Heart left ventricle (tissue), 16 donors: ENCODE data around the gene TALDO1. TPM values are rescaled to one million over a fixed set of nuclear protein-coding genes. Genes with fewer than 3 reads are reported as not detected.

Experiments used
- ATAC-seq, 4 donors: fragments of 200-7000 bp; cut with Tn5 transposase; one replicate each; pipeline ENCODE4 v1.9.1; 2020 to 2022; ENCODE audit warnings: moderate library complexity in 4 of 4, mild to moderate bottlenecking in 3 of 4, moderate number of reproducible peaks in 1 of 4
- DNase-seq, 5 donors: peaks; one replicate each; pipeline ENCODE4 v3.0.0-alpha.2; 2020
- H3K27ac ChIP-seq, 12 donors: fragments of 200-600 bp; sonication (generic) in 4 of 12; one replicate each; pipeline versions ENCODE4 v1.5.0 to v1.8.0; 2016 to 2022; ENCODE audit warnings: mild to moderate bottlenecking in 2 of 12
- H3K27me3 ChIP-seq, 9 donors: fragments of 200-600 bp; sonication (generic) in 2 of 9; one replicate each; pipeline versions ENCODE4 v1.5.1 to v1.8.0; 2016 to 2022; ENCODE audit warnings: mild to moderate bottlenecking in 3 of 9
- H3K36me3 ChIP-seq, 9 donors: fragments of 200-600 bp; sonication (generic) in 2 of 9; one replicate each; pipeline versions ENCODE4 v1.5.0 to v1.8.0; 2018 to 2022; ENCODE audit warnings: mild to moderate bottlenecking in 2 of 9
- H3K4me1 ChIP-seq, 12 donors: fragments of 200-600 bp; sonication (generic) in 4 of 12; one replicate each; pipeline versions ENCODE4 v1.5.0 to v1.8.0; 2016 to 2022; ENCODE audit warnings: mild to moderate bottlenecking in 3 of 12
- H3K4me3 ChIP-seq, 12 donors: fragments of 200-600 bp; sonication (generic) in 4 of 12; one replicate each; pipeline versions ENCODE4 v1.5.0 to v1.8.0; 2017 to 2022; ENCODE audit warnings: mild to moderate bottlenecking in 9 of 12, moderate library complexity in 4 of 12
- H3K9me3 ChIP-seq, 12 donors: fragments of 200-600 bp; sonication (generic) in 4 of 12; one replicate each; pipeline versions ENCODE4 v1.5.0 to v1.8.0; 2016 to 2022; ENCODE audit warnings: mild to moderate bottlenecking in 1 of 12
- POLR2A ChIP-seq, 2 donors: fragments of 450-650 bp; IDR thresholded peaks; one replicate each; pipeline ENCODE4 v1.6.1; 2017; ENCODE audit warnings: antibody characterized with exemption in 2 of 2, mild to moderate bottlenecking in 2 of 2, moderate library complexity in 2 of 2
- WGBS, 4 donors: extraction: QIAGEN DNeasy Blood & Tissue Kit in 2 of 4; methylation state at CpG; one replicate each; pipeline versions ENCODE4 v1.1.5 to v1.1.7; 2013 to 2018; 5-methylcytosine and 5-hydroxymethylcytosine counted together
- intact Hi-C, 10 donors: fragments of 100-400 bp; cut with DNase I; formaldehyde crosslinking; loops; one replicate each; pipeline versions ENCODE4 v1.11.1 to v1.14.2; 2022
- polyA plus RNA-seq, 2 donors: library from polyadenylated mRNA; stranded (reverse); fragments of 200-250 nt; gene quantifications; one replicate each; pipeline ENCODE4 v1.2.3, GENCODE V29; 2013
- total RNA-seq, 9 donors: library from RNA; depleted of rRNA in 2 of 9; stranded (reverse); fragments of >200 nt in 2 of 9; fragmentation: NEBNext Ultra II Directional in 3 of 9; extraction: Animal tissue kit (Norgen Biotek cat#: 25700) in 3 of 9; gene quantifications; one replicate each; pipeline versions ENCODE4 v1.1.0 to v1.2.4, GENCODE V29; 2016 to 2023
- TF ChIP-seq, protein P1 (sequence below), 12 donors: fragments of 200-600 bp; sonication (generic) in 4 of 12; IDR thresholded peaks; one replicate each; pipeline versions ENCODE4 v1.5.0 to v1.8.0; 2018 to 2022; ENCODE audit warnings: antibody characterized with exemption in 12 of 12, mild to moderate bottlenecking in 5 of 12
- donor health status: ischemic (EF 13 %, LVEDD 7.1; RV severe dilation, severe dysfunction).
- donor health status: healthy with polysubstance abuse.
- donor health status: DM: no; HTN: yes; CAD: no.
- donor health status: DM: no; HTN: no; CAD: no.
- donor health status: ischemic (EF 25% LVEDD 6.9; RV normal size, moderate dysfunction).
- donor health status: ischemic (EF 25% LVEDD 5.7; RV mildly dilated, moderate dysfunction).
- donor health status: healthy.
- donor health status: DM: yes; HTN: yes; CAD: no.
- donor health status: ischemic (EF 35%, LVEDD 5.7; RV mildly dilated, moderate dysfunction).
- donor health status: nonischemic (EF 11% LVEDD 7.7; RV severe dilation, severe dysfunction).
- donor health status: DM: yes; HTN: yes; CAD: no.
- donor health status: PGD.
- donor health status: ischemic (EF 29% LVEDD 5.4; RV normal size, mild dysfunction).
- donor health status: nonischemic (EF 23%, LVEDD 6.1; RV moderate dilation, normal function).

The TALDO1 gene
- total and polyA plus RNA-seq, 11 donors: 66.9 to 145 (median 105) TPM

DNA sequence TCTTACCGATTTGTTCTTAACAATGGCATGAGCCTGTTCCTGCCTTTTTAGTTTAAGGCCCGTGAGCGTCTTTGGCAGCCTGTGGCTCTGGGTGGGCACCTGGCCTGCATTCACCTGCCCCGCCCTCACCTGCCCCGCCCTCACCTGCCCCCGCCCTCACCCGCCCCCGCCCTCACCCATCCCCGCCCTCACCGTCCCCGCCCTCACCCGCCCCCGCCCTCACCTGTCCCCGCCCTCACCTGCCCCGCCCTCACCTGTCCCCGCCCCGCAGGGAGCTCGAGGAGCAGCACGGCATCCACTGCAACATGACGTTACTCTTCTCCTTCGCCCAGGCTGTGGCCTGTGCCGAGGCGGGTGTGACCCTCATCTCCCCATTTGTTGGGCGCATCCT is 15.8 kb downstream of the TALDO1 start:
- no peaks in the 10 kb centered on the region for H3K9me3 ChIP-seq
- H3K27me3 ChIP-seq: no peaks in the 10 kb centered on the region
- H3K36me3 ChIP-seq: peaks cover 0 to 90% (median 84%) of the 10 kb centered on the region in 9 donors
- no peak for DNase-seq
- no peak overlapping the region for H3K4me3 ChIP-seq
- intact Hi-C loops: no loop called here
- H3K4me1 ChIP-seq: no peaks in the 10 kb centered on the region
- 78 to 87% (median 79%) methylated on average over 22 to 24 of the region's 24 CpGs for WGBS, 4 donors
- TF ChIP-seq POLR2A (IDR thresholded peaks at IDR 0.05): no peak
- TF ChIP-seq, protein P1, sequence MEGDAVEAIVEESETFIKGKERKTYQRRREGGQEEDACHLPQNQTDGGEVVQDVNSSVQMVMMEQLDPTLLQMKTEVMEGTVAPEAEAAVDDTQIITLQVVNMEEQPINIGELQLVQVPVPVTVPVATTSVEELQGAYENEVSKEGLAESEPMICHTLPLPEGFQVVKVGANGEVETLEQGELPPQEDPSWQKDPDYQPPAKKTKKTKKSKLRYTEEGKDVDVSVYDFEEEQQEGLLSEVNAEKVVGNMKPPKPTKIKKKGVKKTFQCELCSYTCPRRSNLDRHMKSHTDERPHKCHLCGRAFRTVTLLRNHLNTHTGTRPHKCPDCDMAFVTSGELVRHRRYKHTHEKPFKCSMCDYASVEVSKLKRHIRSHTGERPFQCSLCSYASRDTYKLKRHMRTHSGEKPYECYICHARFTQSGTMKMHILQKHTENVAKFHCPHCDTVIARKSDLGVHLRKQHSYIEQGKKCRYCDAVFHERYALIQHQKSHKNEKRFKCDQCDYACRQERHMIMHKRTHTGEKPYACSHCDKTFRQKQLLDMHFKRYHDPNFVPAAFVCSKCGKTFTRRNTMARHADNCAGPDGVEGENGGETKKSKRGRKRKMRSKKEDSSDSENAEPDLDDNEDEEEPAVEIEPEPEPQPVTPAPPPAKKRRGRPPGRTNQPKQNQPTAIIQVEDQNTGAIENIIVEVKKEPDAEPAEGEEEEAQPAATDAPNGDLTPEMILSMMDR (IDR thresholded peaks at IDR 0.05): no peak
- ATAC-seq: no peak
- H3K27ac ChIP-seq: no peak overlapping the region

DNA sequence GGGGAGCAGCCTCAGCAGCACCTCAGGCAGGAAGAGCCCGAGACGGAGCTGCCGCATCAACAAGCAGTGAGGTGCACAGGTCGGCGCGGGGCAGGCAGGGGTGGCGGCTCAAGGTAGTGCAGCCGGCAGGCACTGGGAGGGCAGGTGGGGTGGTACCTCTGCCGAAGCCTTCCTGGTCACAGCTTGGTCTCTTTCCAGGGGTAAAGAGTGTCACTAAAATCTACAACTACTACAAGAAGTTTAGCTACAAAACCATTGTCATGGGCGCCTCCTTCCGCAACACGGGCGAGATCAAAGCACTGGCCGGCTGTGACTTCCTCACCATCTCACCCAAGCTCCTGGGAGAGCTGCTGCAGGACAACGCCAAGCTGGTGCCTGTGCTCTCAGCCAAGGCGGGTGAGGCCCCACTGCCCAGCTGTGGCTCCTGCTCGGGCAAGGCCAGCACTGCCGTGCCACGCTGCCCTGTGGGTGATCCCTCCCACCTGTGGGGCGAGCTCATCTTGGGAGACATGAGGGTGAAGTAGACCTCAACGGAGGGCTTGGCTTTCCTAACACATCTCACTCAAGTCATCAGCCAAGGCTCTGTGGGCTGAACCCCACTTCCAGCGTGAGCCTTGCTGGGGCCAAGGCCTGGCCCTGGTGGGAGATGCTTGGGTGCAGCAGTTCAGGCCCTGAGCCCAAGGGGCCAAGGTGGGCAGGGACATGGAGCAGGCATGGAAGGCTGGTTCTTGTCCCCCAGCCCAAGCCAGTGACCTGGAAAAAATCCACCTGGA is 16.5 kb downstream of the TALDO1 start:
- peak in 2 of 4 donors; percentile 2 to 3 for ATAC-seq
- DNase-seq: peak in 1 of 5 donors; percentile 17
- no peaks in the 10 kb centered on the region for H3K9me3 ChIP-seq
- TF ChIP-seq POLR2A (IDR thresholded peaks at IDR 0.05): no peak
- TF ChIP-seq, protein P1 (IDR thresholded peaks at IDR 0.05): no peak
- peaks cover 0 to 93% (median 80%) of the 10 kb centered on the region in 9 donors for H3K36me3 ChIP-seq
- H3K27ac ChIP-seq: no peak overlapping the region
- WGBS, 4 donors: 88 to 91% (median 90%) methylated on average over 12 to 22 of the region's 22 CpGs
- intact Hi-C loops: no loop called here
- no peaks in the 10 kb centered on the region for H3K4me1 ChIP-seq
- no peaks in the 10 kb centered on the region for H3K27me3 ChIP-seq
- H3K4me3 ChIP-seq: no peak overlapping the region

DNA sequence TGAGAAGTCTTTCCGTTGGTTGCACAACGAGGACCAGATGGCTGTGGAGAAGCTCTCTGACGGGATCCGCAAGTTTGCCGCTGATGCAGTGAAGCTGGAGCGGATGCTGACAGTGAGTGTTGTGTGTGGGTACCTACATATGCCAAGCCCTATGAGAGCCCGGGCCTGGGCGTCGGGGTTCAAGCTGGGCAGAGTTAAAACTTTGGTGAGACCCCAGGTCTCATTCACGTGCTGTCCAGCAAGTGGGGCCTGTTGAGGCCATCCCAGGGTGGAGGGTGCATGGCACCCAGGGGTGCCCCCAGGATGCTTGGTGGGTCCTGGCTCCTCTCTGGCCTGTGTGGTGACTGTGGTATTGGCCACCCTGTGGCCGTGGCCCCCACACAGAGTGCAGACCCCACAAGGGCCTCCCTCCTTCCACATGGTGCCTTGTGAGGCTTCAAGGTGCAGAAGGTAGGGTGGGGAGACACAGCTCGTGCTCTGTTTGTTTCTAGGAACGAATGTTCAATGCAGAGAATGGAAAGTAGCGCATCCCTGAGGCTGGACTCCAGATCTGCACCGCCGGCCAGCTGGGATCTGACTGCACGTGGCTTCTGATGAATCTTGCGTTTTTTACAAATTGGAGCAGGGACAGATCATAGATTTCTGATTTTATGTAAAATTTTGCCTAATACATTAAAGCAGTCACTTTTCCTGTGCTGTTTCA is 17.2 kb downstream of the TALDO1 start:
- H3K4me3 ChIP-seq: no peak overlapping the region
- no peak overlapping the region for H3K27ac ChIP-seq
- no peaks in the 10 kb centered on the region for H3K27me3 ChIP-seq
- ATAC-seq (peak in 3 of 4 donors; percentile 5 to 27 (median 13)), DNase-seq (no peak)
- no peaks in the 10 kb centered on the region for H3K4me1 ChIP-seq
- intact Hi-C loops: no loop called here
- H3K36me3 ChIP-seq: peaks cover 0 to 93% (median 74%) of the 10 kb centered on the region in 9 donors
- WGBS, 4 donors: 86 to 87% (median 86%) methylated on average over 14 to 18 of the region's 18 CpGs
- H3K9me3 ChIP-seq: no peaks in the 10 kb centered on the region
- TF ChIP-seq, protein P1 (IDR thresholded peaks at IDR 0.05): no peak
- no peak for TF ChIP-seq POLR2A (IDR thresholded peaks at IDR 0.05)
